ENCODE data around the gene SPIRE1. TPM values are rescaled to one million over a fixed set of nuclear protein-coding genes. Genes with fewer than 3 reads are reported as not detected.
A peak's percentile ranks its signal among the peaks of the same experiment; 100 is the strongest.
"Not testable (repeated sequence)": the region's sequence is repeated elsewhere in the genome, so short reads cannot be mapped to it uniquely, and the experiment has no call there.

The SPIRE1 gene
- total and polyA plus RNA-seq, 12 donors, result 8.4 to 65.3 (median 47.4) TPM

DNA sequence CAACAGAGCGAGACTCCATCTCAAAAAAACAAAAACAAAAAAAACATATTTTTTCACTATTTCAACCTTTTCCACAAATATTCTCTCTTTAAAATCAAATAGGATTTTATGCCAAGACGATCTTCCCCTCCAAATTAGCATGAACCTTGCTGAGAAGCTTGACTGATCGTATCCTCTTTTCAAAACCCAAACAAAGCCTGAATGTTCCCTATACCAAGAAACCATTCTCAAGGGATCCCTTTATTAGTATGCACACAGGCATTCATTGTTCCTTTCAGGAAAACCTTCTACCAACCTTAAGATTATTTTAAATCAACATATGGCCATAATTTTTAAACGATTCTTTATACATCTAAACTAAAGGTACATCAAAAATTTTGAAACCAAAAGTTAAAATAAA, 6.3 kb downstream of the SPIRE1 start:
- Histone ChIP-seq H3K9me3 (no peaks in the 10 kb centered on the region), H3K27me3 (no peaks in the 10 kb centered on the region), H3K4me1 (peaks cover 2 to 50% (median 32%) of the 10 kb centered on the region in 9 donors), H3K27ac (peak overlapping the region in 5 of 10 donors; percentile 26 to 59 (median 36)), H3K36me3 (peaks cover 0 to 10% (median 0%) of the 10 kb centered on the region in 9 donors), H3K4me3 (no peak overlapping the region)
- DNase-seq (no peak), ATAC-seq (no peak)
- 50 to 65% methylated on average over 4 of the region's 4 CpGs for WGBS, 2 donors
- intact Hi-C loops (cut with DNase I), result loop anchor here in 3 of 10 donors (10.0 kb wide), 2 partner anchors 107 to 117 kb away; no protein-coding TSS in a partner anchor
- TF ChIP-seq, protein P1, sequence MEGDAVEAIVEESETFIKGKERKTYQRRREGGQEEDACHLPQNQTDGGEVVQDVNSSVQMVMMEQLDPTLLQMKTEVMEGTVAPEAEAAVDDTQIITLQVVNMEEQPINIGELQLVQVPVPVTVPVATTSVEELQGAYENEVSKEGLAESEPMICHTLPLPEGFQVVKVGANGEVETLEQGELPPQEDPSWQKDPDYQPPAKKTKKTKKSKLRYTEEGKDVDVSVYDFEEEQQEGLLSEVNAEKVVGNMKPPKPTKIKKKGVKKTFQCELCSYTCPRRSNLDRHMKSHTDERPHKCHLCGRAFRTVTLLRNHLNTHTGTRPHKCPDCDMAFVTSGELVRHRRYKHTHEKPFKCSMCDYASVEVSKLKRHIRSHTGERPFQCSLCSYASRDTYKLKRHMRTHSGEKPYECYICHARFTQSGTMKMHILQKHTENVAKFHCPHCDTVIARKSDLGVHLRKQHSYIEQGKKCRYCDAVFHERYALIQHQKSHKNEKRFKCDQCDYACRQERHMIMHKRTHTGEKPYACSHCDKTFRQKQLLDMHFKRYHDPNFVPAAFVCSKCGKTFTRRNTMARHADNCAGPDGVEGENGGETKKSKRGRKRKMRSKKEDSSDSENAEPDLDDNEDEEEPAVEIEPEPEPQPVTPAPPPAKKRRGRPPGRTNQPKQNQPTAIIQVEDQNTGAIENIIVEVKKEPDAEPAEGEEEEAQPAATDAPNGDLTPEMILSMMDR (IDR thresholded peaks at IDR 0.05), result no peak

DNA sequence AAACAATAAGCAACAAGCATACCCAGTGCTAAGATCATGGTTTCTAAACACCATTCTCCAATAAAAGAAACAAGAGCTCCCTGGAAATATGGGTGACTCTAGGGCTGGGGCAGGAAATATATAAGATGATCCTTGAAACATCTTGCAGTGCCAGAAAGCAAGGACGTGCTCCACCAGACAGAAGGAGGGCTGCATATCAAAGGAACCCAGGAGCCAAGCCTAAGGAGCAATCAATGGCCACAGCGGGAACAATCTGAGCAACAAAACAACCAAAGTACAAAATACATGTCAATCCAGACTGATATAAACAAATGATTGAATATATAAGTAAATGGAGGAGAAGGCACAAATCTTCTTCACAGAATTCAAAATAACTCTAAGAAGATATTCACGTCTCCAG, 10.1 kb downstream of the SPIRE1 start:
- Histone ChIP-seq H3K9me3 (no peaks in the 10 kb centered on the region), H3K4me3 (no peak overlapping the region), H3K36me3 (peaks cover 0 to 10% (median 0%) of the 10 kb centered on the region in 9 donors), H3K4me1 (peaks cover 5 to 64% (median 21%) of the 10 kb centered on the region in 9 donors), H3K27me3 (no peaks in the 10 kb centered on the region), H3K27ac (no peak overlapping the region)
- 88 to 93% methylated on average over 3 of the region's 3 CpGs for WGBS, 2 donors
- ATAC-seq, result no peak
- intact Hi-C loops (cut with DNase I), result loop anchor here in 1 of 10 donors (5.0 kb wide), 1 partner anchor 95 kb away; no protein-coding TSS in a partner anchor
- DNase-seq, result no peak
- TF ChIP-seq, protein P1 (IDR thresholded peaks at IDR 0.05), result no peak

DNA sequence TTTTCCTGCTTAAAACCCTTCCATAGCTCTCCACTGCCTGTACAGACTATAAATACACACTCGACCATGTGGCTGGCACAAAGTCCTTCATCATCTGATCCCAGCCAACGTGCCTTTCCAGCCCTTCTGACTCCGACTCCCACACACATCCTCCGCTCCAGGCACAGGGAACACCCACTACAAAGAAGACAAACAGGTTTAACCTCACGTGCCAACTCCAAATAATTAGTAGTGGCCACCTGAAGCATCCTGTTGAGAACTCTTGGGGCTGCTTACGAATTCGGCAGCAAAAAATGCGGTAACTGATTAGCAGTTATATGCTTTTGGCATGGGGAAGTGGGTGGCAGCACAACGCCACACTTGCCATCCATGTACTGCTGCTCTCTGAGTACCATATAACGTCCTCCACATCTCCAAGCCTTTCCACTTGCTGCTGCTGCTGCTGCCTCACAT, 12.1 kb downstream of the SPIRE1 start:
- TF ChIP-seq, protein P1 (IDR thresholded peaks at IDR 0.05), result no peak
- intact Hi-C loops (cut with DNase I), result loop anchor here in 1 of 10 donors (5.0 kb wide), 1 partner anchor 93 kb away; no protein-coding TSS in a partner anchor
- Histone ChIP-seq H3K9me3 (no peaks in the 10 kb centered on the region), H3K4me1 (peaks cover 5 to 64% (median 22%) of the 10 kb centered on the region in 9 donors), H3K4me3 (peak overlapping the region in 2 of 10 donors; percentile 10 to 21), H3K27me3 (no peaks in the 10 kb centered on the region), H3K27ac (peak overlapping the region; percentile 3 to 87 (median 71)), H3K36me3 (peaks cover 0 to 10% (median 0%) of the 10 kb centered on the region in 9 donors)
- ATAC-seq, result peak; percentile 89 to 98 (median 95)
- peak; percentile 31 to 69 for DNase-seq
- WGBS, 2 donors, result 29 to 44% methylated on average over 10 of the region's 10 CpGs

DNA sequence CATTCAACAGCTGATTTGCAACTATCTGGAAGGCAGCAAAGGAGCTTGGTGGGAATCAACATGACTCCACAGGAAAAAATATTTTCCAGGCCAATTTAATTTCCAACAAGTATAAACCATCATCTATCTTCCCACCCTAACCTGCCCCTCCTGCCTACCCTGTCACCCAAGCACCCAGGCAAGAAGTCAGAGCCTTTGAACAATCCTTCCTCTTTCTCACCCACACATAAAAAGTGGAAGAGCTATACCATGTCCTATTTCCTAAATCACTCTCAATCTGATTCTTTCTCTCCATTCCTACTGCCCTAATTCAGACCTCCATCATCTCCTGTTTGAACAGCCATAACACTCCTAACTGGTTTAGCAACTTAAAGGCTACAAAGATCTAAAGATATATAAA, 12.7 kb downstream of the SPIRE1 start:
- peaks cover 0 to 10% (median 0%) of the 10 kb centered on the region in 9 donors for H3K36me3 ChIP-seq
- H3K27me3 ChIP-seq, result no peaks in the 10 kb centered on the region
- H3K4me3 ChIP-seq, result no peak overlapping the region
- peak overlapping the region; percentile 3 to 87 (median 71) for H3K27ac ChIP-seq
- TF ChIP-seq, protein P1 (IDR thresholded peaks at IDR 0.05), result no peak
- no peaks in the 10 kb centered on the region for H3K9me3 ChIP-seq
- intact Hi-C loops (cut with DNase I), result loop anchor here in 1 of 10 donors (5.0 kb wide), 1 partner anchor 93 kb away; no protein-coding TSS in a partner anchor
- DNase-seq (no peak), ATAC-seq (peak in 2 of 8 donors; percentile 2 to 15)
- H3K4me1 ChIP-seq, result peaks cover 5 to 69% (median 22%) of the 10 kb centered on the region in 9 donors

DNA sequence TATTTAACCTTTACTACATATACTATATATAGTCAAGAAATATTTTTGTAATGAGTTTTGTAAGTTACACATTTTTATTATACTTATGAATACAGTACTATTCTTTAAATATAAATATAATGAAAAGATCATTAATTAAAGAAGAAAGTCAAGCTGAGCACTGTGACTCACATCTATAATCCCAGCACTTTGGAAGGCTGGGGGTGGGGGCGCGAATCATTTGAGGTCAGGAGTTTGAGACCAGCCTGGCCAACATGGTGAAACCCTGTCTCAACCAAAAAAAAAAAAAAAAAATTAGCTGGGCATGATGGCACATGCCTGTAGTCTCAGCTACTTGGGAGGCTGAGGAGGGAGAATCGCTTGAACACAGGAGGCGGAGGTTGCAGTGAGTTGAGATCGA, 14.2 kb downstream of the SPIRE1 start:
- Histone ChIP-seq H3K27ac (peak overlapping the region in 3 of 10 donors; percentile 18 to 85 (median 49)), H3K4me1 (peaks cover 5 to 68% (median 22%) of the 10 kb centered on the region in 9 donors)
- DNase-seq; H3K9me3 ChIP-seq; H3K27me3 ChIP-seq; H3K4me3 ChIP-seq; intact Hi-C loops (cut with DNase I); ATAC-seq; H3K36me3 ChIP-seq: not testable (repeated sequence)
- WGBS, 2 donors, result 96 to 98% methylated on average over 5 of the region's 5 CpGs
